Endodermal cell (in vitro differentiated cells): ENCODE results near the gene OBSCN. TPM values are rescaled to one million over a fixed set of nuclear protein-coding genes. Genes with fewer than 3 reads are reported as not detected.

Experiments used
- DNase-seq: peaks from one replicate; pipeline ENCODE4 v3.0.0-alpha.2; 2017
- H3K27ac ChIP-seq: 2 replicates; pipeline ENCODE4 v1.5.1; 2013; ENCODE audit warnings: mild to moderate bottlenecking, low read depth, low read length, moderate library complexity
- H3K27me3 ChIP-seq: 2 replicates; pipeline ENCODE4 v1.6.1; 2013; ENCODE audit warnings: mild to moderate bottlenecking, low read length, moderate library complexity; ENCODE audit not compliant: insufficient read depth, control insufficient read depth, poor library complexity, severe bottlenecking
- H3K36me3 ChIP-seq: 2 replicates; pipeline ENCODE4 v1.7.0; 2013; ENCODE audit warnings: mild to moderate bottlenecking, low read length, moderate library complexity; ENCODE audit not compliant: control insufficient read depth, insufficient read depth
- H3K4me1 ChIP-seq: one replicate; pipeline ENCODE4 v1.7.0; 2013; ENCODE audit warnings: low read length; ENCODE audit not compliant: control insufficient read depth, insufficient read depth
- H3K4me3 ChIP-seq: 2 replicates; pipeline ENCODE4 v1.5.1; 2013; ENCODE audit warnings: mild to moderate bottlenecking, low read length, moderate library complexity
- H3K9ac ChIP-seq: 2 replicates; pipeline ENCODE4 v1.6.1; 2013; ENCODE audit warnings: mild to moderate bottlenecking, low read length, moderate library complexity; ENCODE audit not compliant: poor library complexity, severe bottlenecking; ENCODE audit errors: extremely low read depth
- H3K9me3 ChIP-seq: 2 replicates; pipeline ENCODE4 v1.6.1; 2013; ENCODE audit warnings: mild to moderate bottlenecking, low read length, moderate library complexity; ENCODE audit not compliant: control insufficient read depth
- H3K27ac Mint-ChIP-seq: 2 replicates; pipeline ENCODE4 v1.8.0; 2020; ENCODE audit warnings: mixed read lengths
- H3K27me3 Mint-ChIP-seq: 2 replicates; pipeline ENCODE4 v1.8.0; 2021; ENCODE audit warnings: mild to moderate bottlenecking, mixed read lengths; ENCODE audit not compliant: insufficient read depth
- H3K36me3 Mint-ChIP-seq: 2 replicates; pipeline ENCODE4 v1.8.0; 2020; ENCODE audit warnings: low read depth, mixed read lengths
- H3K4me1 Mint-ChIP-seq: 2 replicates; pipeline ENCODE4 v1.8.0; 2020; ENCODE audit warnings: mixed read lengths
- H3K4me3 Mint-ChIP-seq: 2 replicates; pipeline ENCODE4 v1.8.0; 2020; ENCODE audit warnings: mild to moderate bottlenecking, moderate library complexity, mixed read lengths
- H3K9me3 Mint-ChIP-seq: 2 replicates; pipeline ENCODE4 v1.8.0; 2020; ENCODE audit warnings: mild to moderate bottlenecking, mixed read lengths
- CTCF ChIP-seq: fragments of 200-600 bp; sonication (generic); conservative IDR thresholded peaks from 2 replicates; pipeline ENCODE4 v1.5.0; 2021; ENCODE audit warnings: antibody characterized with exemption, mild to moderate bottlenecking
- WGBS, 2 experiments: methylation state at CpG; one replicate each; pipeline versions ENCODE4 v1.1.5 to v1.1.7; 2013; ENCODE audit warnings: missing lambda C conversion rate in 2 of 2, mixed read lengths in 1 of 2; ENCODE audit not compliant: insufficient coverage in 1 of 2, insufficient read length in 1 of 2; 5-methylcytosine and 5-hydroxymethylcytosine counted together
- total RNA-seq, 2 donors: library from RNA; stranded (reverse); fragmentation: NEBNext Ultra II Directional in 1 of 2; extraction: Animal tissue kit (Norgen Biotek cat#: 25700) in 1 of 2; gene quantifications; 2 replicates in 1 of 2; 3 replicates in 1 of 2; pipeline ENCODE4 v1.2.1, GENCODE V29; 2021

The OBSCN gene
- total RNA-seq, 2 donors from 2014 or later = 53.7 to 68.9 TPM

GRCh38 chr1:228222548-228222947 lies 14.7 kb downstream of the OBSCN start:
- no peaks in the 10 kb centered on the region for H3K27me3 ChIP-seq
- Mint-ChIP-seq H3K9me3 (peaks cover 4% of the 10 kb centered on the region), H3K27ac (no peak overlapping the region), H3K27me3 (no peaks in the 10 kb centered on the region), H3K4me3 (no peak overlapping the region), H3K4me1 (peaks cover 4% of the 10 kb centered on the region), H3K36me3 (peaks cover 89% of the 10 kb centered on the region)
- peaks cover 71% of the 10 kb centered on the region for H3K36me3 ChIP-seq
- H3K4me1 ChIP-seq = peaks cover 3% of the 10 kb centered on the region
- 90 to 93% methylated on average over 8 to 11 of the region's 11 CpGs for WGBS, 2 experiments
- H3K27ac ChIP-seq = no peak overlapping the region
- H3K9me3 ChIP-seq = peaks cover 10% of the 10 kb centered on the region
- DNase-seq = no peak
- TF ChIP-seq CTCF = no peak
- H3K4me3 ChIP-seq = no peak overlapping the region
- H3K9ac ChIP-seq = no peak overlapping the region

GRCh38 chr1:228224198-228225164 lies 16.6 kb downstream of the OBSCN start:
- H3K4me3 Mint-ChIP-seq = no peak overlapping the region
- no peak for TF ChIP-seq CTCF

GRCh38 chr1:228225165-228225710 lies 17.4 kb downstream of the OBSCN start:
- no peak overlapping the region for H3K27ac Mint-ChIP-seq
- WGBS, 2 experiments = 0 to 2% methylated on average over 2 of the region's 2 CpGs
- no peak for TF ChIP-seq CTCF
- no peaks in the 10 kb centered on the region for H3K4me1 ChIP-seq
- DNase-seq = no peak
- no peaks in the 10 kb centered on the region for H3K27me3 ChIP-seq
- no peak overlapping the region for H3K9ac ChIP-seq
- H3K4me1 Mint-ChIP-seq = no peaks in the 10 kb centered on the region
- no peak overlapping the region for H3K4me3 ChIP-seq
- no peak overlapping the region for H3K27ac ChIP-seq
- no peak overlapping the region for H3K4me3 Mint-ChIP-seq
- H3K36me3 Mint-ChIP-seq = peaks cover 87% of the 10 kb centered on the region
- H3K27me3 Mint-ChIP-seq = no peaks in the 10 kb centered on the region
- peaks cover 58% of the 10 kb centered on the region for H3K36me3 ChIP-seq
- peaks cover 10% of the 10 kb centered on the region for H3K9me3 ChIP-seq
- peaks cover 4% of the 10 kb centered on the region for H3K9me3 Mint-ChIP-seq

More at GRCh38 chr1:228224198-228225164, 16.6 kb downstream of the OBSCN start:
- Mint-ChIP-seq H3K27me3 (no peaks in the 10 kb centered on the region), H3K27ac (no peak overlapping the region), H3K4me1 (no peaks in the 10 kb centered on the region), H3K36me3 (peaks cover 88% of the 10 kb centered on the region), H3K9me3 (peaks cover 4% of the 10 kb centered on the region)
- H3K36me3 ChIP-seq = peaks cover 61% of the 10 kb centered on the region
- H3K9ac ChIP-seq = no peak overlapping the region
- no peak for DNase-seq
- H3K27me3 ChIP-seq = no peaks in the 10 kb centered on the region
- no peaks in the 10 kb centered on the region for H3K4me1 ChIP-seq
- peaks cover 10% of the 10 kb centered on the region for H3K9me3 ChIP-seq
- no peak overlapping the region for H3K27ac ChIP-seq
- 96 to 97% methylated on average over 13 to 16 of the region's 16 CpGs for WGBS, 2 experiments
- no peak overlapping the region for H3K4me3 ChIP-seq
